ENCODE data around the gene DNASE1L1.

DNASE1L1 gene

DNA sequence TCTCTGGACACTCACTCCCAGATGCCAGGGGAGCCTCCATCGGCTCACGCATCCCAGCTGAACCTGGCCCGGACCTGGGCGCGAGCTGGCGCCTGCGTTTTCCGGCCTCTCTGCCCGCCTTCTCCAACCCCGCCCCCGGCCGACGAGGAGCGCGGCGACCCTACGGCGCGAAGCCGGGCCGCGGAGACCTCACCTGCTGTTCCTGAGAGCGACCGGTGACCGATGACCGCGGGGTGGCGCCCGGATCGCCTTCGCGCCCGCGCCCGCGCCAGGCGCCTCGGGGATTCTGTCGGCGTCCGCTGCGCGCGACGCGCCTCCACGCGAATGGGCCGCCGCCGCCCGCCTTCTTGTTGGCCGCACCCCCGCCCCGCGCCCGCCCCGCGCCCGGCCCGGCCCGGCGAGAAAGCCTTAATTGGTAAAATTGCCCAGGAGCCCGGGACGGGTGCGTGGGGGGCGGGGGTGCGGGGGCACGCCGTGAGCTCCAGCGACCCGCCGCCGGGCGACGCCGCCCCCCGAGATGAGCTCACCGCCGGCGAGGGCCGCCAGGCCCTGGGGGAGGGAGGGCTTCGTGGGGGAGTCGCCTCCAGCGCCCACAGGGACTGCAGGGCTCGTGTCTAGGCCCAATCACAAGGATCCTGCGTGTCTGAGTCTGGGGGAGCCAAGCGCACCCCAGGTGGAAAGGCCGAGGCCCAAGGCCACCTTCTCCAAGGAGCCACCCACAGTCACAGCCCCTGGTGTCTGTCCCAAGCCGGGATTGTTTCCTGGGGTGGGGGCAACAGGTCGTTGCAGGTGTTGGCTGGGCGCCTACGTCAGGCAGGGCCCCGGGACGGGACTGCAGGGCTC is 34.5 kb downstream of the DNASE1L1 start, which contains the start of gene FLNA (continued):
- TF ChIP-seq, protein P1, sequence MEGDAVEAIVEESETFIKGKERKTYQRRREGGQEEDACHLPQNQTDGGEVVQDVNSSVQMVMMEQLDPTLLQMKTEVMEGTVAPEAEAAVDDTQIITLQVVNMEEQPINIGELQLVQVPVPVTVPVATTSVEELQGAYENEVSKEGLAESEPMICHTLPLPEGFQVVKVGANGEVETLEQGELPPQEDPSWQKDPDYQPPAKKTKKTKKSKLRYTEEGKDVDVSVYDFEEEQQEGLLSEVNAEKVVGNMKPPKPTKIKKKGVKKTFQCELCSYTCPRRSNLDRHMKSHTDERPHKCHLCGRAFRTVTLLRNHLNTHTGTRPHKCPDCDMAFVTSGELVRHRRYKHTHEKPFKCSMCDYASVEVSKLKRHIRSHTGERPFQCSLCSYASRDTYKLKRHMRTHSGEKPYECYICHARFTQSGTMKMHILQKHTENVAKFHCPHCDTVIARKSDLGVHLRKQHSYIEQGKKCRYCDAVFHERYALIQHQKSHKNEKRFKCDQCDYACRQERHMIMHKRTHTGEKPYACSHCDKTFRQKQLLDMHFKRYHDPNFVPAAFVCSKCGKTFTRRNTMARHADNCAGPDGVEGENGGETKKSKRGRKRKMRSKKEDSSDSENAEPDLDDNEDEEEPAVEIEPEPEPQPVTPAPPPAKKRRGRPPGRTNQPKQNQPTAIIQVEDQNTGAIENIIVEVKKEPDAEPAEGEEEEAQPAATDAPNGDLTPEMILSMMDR (tag by site-specific recombination; IDR thresholded peaks at IDR 0.05): peak; percentile 38; the same call in 1 of the 2 replicates
- TF ChIP-seq ZNF324 (tag by site-specific recombination; IDR thresholded peaks at IDR 0.05): no peak
- TF ChIP-seq, protein P2, sequence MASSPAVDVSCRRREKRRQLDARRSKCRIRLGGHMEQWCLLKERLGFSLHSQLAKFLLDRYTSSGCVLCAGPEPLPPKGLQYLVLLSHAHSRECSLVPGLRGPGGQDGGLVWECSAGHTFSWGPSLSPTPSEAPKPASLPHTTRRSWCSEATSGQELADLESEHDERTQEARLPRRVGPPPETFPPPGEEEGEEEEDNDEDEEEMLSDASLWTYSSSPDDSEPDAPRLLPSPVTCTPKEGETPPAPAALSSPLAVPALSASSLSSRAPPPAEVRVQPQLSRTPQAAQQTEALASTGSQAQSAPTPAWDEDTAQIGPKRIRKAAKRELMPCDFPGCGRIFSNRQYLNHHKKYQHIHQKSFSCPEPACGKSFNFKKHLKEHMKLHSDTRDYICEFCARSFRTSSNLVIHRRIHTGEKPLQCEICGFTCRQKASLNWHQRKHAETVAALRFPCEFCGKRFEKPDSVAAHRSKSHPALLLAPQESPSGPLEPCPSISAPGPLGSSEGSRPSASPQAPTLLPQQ (tag by site-specific recombination; IDR thresholded peaks at IDR 0.05): 0 out of 2 replicates have a peak, but pooled peaks have one; percentile 7
- TF ChIP-seq, protein P3, sequence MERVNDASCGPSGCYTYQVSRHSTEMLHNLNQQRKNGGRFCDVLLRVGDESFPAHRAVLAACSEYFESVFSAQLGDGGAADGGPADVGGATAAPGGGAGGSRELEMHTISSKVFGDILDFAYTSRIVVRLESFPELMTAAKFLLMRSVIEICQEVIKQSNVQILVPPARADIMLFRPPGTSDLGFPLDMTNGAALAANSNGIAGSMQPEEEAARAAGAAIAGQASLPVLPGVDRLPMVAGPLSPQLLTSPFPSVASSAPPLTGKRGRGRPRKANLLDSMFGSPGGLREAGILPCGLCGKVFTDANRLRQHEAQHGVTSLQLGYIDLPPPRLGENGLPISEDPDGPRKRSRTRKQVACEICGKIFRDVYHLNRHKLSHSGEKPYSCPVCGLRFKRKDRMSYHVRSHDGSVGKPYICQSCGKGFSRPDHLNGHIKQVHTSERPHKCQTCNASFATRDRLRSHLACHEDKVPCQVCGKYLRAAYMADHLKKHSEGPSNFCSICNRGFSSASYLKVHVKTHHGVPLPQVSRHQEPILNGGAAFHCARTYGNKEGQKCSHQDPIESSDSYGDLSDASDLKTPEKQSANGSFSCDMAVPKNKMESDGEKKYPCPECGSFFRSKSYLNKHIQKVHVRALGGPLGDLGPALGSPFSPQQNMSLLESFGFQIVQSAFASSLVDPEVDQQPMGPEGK (tag by site-specific recombination; IDR thresholded peaks at IDR 0.05): peak; percentile 81
- TF ChIP-seq ZNF248 (tag by site-specific recombination; IDR thresholded peaks at IDR 0.05): no peak
- TF ChIP-seq SP2 (tag by site-specific recombination; IDR thresholded peaks at IDR 0.05): peak; percentile 33
- peak; percentile 86 for TF ChIP-seq ZBTB8A (tag by site-specific recombination; IDR thresholded peaks at IDR 0.05)
- TF ChIP-seq, protein P4, sequence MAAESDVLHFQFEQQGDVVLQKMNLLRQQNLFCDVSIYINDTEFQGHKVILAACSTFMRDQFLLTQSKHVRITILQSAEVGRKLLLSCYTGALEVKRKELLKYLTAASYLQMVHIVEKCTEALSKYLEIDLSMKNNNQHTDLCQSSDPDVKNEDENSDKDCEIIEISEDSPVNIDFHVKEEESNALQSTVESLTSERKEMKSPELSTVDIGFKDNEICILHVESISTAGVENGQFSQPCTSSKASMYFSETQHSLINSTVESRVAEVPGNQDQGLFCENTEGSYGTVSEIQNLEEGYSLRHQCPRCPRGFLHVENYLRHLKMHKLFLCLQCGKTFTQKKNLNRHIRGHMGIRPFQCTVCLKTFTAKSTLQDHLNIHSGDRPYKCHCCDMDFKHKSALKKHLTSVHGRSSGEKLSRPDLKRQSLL (tag by site-specific recombination; IDR thresholded peaks at IDR 0.05): no peak
- TF ChIP-seq ZBTB21 (tag by site-specific recombination; IDR thresholded peaks at IDR 0.05): no peak
- TF ChIP-seq KLF10 (tag by site-specific recombination; IDR thresholded peaks at IDR 0.05): peak; percentile 37; the same call in 1 of the 2 replicates
- TF ChIP-seq, protein P5, sequence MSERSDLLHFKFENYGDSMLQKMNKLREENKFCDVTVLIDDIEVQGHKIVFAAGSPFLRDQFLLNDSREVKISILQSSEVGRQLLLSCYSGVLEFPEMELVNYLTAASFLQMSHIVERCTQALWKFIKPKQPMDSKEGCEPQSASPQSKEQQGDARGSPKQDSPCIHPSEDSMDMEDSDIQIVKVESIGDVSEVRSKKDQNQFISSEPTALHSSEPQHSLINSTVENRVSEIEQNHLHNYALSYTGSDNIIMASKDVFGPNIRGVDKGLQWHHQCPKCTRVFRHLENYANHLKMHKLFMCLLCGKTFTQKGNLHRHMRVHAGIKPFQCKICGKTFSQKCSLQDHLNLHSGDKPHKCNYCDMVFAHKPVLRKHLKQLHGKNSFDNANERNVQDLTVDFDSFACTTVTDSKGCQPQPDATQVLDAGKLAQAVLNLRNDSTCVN (tag by site-specific recombination; optimal IDR thresholded peaks at IDR 0.05): peak; percentile 76
- TF ChIP-seq ZBTB20 (tag by site-specific recombination; IDR thresholded peaks at IDR 0.05): peak; percentile 99
- TF ChIP-seq GLIS2 (tag by site-specific recombination; IDR thresholded peaks at IDR 0.05): peak; percentile 95
- 0 out of 2 replicates have a peak, but pooled peaks have one; percentile 43 for TF ChIP-seq ZNF423 (tag by site-specific recombination; IDR thresholded peaks at IDR 0.05)
- TF ChIP-seq EGR2 (tag by site-specific recombination; IDR thresholded peaks at IDR 0.05; ENCODE audit: low read depth): peak; percentile 65
- TF ChIP-seq SP7 (tag by site-specific recombination; IDR thresholded peaks at IDR 0.05): peak; percentile 15; the same call in 1 of the 2 replicates
- no peak for TF ChIP-seq ZNF23 (tag by site-specific recombination; IDR thresholded peaks at IDR 0.05; ENCODE audit: borderline replicate concordance)
- TF ChIP-seq ZEB2 (tag by site-specific recombination; IDR thresholded peaks at IDR 0.05): peak; percentile 71; the same call in 1 of the 2 replicates
- no peak for TF ChIP-seq ZNF133 (tag by site-specific recombination; IDR thresholded peaks at IDR 0.05)
- peak; percentile 54; the same call in 1 of the 2 replicates for TF ChIP-seq ZBTB48 (tag by site-specific recombination; IDR thresholded peaks at IDR 0.05)
- TF ChIP-seq, protein P6, sequence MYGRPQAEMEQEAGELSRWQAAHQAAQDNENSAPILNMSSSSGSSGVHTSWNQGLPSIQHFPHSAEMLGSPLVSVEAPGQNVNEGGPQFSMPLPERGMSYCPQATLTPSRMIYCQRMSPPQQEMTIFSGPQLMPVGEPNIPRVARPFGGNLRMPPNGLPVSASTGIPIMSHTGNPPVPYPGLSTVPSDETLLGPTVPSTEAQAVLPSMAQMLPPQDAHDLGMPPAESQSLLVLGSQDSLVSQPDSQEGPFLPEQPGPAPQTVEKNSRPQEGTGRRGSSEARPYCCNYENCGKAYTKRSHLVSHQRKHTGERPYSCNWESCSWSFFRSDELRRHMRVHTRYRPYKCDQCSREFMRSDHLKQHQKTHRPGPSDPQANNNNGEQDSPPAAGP (tag by site-specific recombination; IDR thresholded peaks at IDR 0.05): peak; percentile 64; the same call in 1 of the 2 replicates

Data from HEK293 (cell line).